Kidney (tissue), 14 donors: Measurements from ENCODE around the gene KHDC4. TPM values are rescaled to one million over a fixed set of nuclear protein-coding genes. Genes with fewer than 3 reads are reported as not detected.

Experiments used
- DNase-seq, 5 donors: peaks; one replicate each; pipeline ENCODE4 v3.0.0-alpha.2; 2013 to 2020
- FAIRE-seq: peaks from 2 replicates; lab custom pipeline; 2012; peaks lifted over from hg19 to GRCh38; lab: Jason Lieb, UNC
- H3K27ac ChIP-seq, 2 donors: one replicate each; pipeline ENCODE4 v1.7.0; 2013; ENCODE audit warnings: low read depth in 2 of 2, low read length in 2 of 2, inconsistent platforms in 1 of 2
- H3K27me3 ChIP-seq: one replicate; pipeline ENCODE4 v1.7.1; 2013; ENCODE audit warnings: low read length, inconsistent platforms; ENCODE audit not compliant: control insufficient read depth, insufficient read depth
- H3K36me3 ChIP-seq, 3 donors: one replicate each; pipeline versions ENCODE4 v1.7.0 to v1.7.1; 2013; ENCODE audit warnings: low read length in 3 of 3, control low read depth in 1 of 3, inconsistent platforms in 1 of 3; ENCODE audit not compliant: insufficient read depth in 3 of 3, control insufficient read depth in 2 of 3
- H3K4me1 ChIP-seq, 3 donors: one replicate each; pipeline versions ENCODE4 v1.7.0 to v1.7.1; 2013; ENCODE audit warnings: low read length in 3 of 3, inconsistent platforms in 1 of 3, low read depth in 1 of 3; ENCODE audit not compliant: control insufficient read depth in 2 of 3, insufficient read depth in 2 of 3
- H3K4me3 ChIP-seq, 3 donors: one replicate each; pipeline versions ENCODE4 v1.7.0 to v1.8.1; 2013; ENCODE audit warnings: low read length in 3 of 3, control low read depth in 1 of 3, inconsistent platforms in 1 of 3
- H3K9ac ChIP-seq, 3 donors: one replicate each; pipeline versions ENCODE4 v1.7.0 to v1.7.1; 2013; ENCODE audit warnings: low read length in 3 of 3, control low read depth in 1 of 3, inconsistent platforms in 1 of 3
- H3K9me3 ChIP-seq, 3 donors: one replicate each; pipeline versions ENCODE4 v1.7.0 to v1.7.1; 2013; ENCODE audit warnings: low read length in 3 of 3, control low read depth in 1 of 3, inconsistent platforms in 1 of 3; ENCODE audit not compliant: control insufficient read depth in 2 of 3, insufficient read depth in 1 of 3
- intact Hi-C: fragments of 100-400 bp; cut with DNase I; formaldehyde crosslinking; loops from one replicate; pipeline ENCODE4 v1.11.1; 2022
- polyA plus RNA-seq: library from polyadenylated mRNA; stranded (reverse); fragments of 350-450 nt; fragmentation: Illumina TruSeq; extraction: RNeasy Lipid Tissue Mini Kit (QIAGEN cat#74804); gene quantifications from one replicate; pipeline ENCODE4 v1.2.3, GENCODE V29; 2014; ENCODE audit warnings: low read depth, low replicate concordance; ENCODE audit not compliant: insufficient read depth
- total RNA-seq: library from RNA; stranded (reverse); fragmentation: NEBNext Ultra II Directional; extraction: Animal tissue kit (Norgen Biotek cat#: 25700); gene quantifications from one replicate; pipeline ENCODE4 v1.2.1, GENCODE V29; 2021
- TF ChIP-seq, protein P1 (sequence below): IDR thresholded peaks from 3 replicates; pipeline ENCODE4 v1.5.1; 2012; ENCODE audit warnings: mild to moderate bottlenecking, moderate library complexity, borderline replicate concordance; ENCODE audit not compliant: insufficient read depth; ENCODE audit errors: extremely low read depth
- donor health status: control.
- donor health status: control.
- donor health status: control.
- donor health status: control.
- donor health status: control.
- donor health status: DM: yes; HTN: yes; CAD: no.
- donor health status: Normal renal cell carcinoma (clear cell type).

KHDC4 gene
- total and polyA plus RNA-seq, 2 donors from 2014 or later = 19.8 to 57.4 TPM

DNA sequence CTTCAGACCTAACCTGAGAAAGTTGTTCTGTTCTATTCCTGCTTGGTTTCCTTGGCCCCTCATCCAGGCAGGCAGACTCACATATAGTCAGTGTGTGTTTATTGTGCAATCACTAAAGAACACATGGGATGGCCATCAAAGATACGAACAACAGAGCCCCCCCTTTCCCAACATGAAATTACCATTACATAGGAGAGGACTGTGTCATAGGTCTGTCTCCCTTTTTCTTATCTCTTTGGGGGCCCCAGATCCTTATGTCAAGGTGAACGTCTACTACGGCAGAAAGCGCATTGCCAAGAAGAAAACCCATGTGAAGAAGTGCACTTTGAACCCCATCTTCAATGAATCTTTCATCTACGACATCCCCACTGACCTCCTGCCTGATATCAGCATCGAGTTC, 53.3 kb downstream of the KHDC4 start:
- intact Hi-C loops = no loop called here
- TF ChIP-seq, protein P1, sequence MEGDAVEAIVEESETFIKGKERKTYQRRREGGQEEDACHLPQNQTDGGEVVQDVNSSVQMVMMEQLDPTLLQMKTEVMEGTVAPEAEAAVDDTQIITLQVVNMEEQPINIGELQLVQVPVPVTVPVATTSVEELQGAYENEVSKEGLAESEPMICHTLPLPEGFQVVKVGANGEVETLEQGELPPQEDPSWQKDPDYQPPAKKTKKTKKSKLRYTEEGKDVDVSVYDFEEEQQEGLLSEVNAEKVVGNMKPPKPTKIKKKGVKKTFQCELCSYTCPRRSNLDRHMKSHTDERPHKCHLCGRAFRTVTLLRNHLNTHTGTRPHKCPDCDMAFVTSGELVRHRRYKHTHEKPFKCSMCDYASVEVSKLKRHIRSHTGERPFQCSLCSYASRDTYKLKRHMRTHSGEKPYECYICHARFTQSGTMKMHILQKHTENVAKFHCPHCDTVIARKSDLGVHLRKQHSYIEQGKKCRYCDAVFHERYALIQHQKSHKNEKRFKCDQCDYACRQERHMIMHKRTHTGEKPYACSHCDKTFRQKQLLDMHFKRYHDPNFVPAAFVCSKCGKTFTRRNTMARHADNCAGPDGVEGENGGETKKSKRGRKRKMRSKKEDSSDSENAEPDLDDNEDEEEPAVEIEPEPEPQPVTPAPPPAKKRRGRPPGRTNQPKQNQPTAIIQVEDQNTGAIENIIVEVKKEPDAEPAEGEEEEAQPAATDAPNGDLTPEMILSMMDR = no peak
- no peaks in the 10 kb centered on the region for H3K36me3 ChIP-seq
- H3K27ac ChIP-seq = no peak overlapping the region
- H3K27me3 ChIP-seq = no peaks in the 10 kb centered on the region
- no peaks in the 10 kb centered on the region for H3K9me3 ChIP-seq
- no peak for DNase-seq
- no peak overlapping the region for H3K4me3 ChIP-seq
- FAIRE-seq = no peak
- no peak overlapping the region for H3K9ac ChIP-seq
- peaks cover 0 to 17% (median 0%) of the 10 kb centered on the region in 3 donors for H3K4me1 ChIP-seq

DNA sequence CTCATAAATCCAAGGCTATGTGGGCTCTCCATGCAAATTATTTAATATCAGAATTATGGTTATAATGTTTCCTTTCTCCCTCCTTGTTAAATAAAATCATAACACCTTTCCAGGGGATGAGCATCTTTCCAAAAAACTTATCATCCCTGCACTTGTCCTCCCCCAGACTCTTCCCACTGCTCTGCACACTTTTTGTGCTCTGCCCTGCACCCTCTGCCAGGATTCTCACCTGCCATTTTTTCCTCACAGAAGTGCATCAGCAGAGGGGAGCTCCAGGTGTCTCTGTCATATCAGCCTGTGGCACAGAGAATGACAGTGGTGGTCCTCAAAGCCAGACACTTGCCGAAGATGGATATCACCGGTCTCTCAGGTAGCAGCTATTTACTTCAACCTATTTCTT, 54.0 kb downstream of the KHDC4 start:
- Histone ChIP-seq H3K9me3 (no peaks in the 10 kb centered on the region), H3K36me3 (no peaks in the 10 kb centered on the region), H3K4me1 (peaks cover 0 to 13% (median 0%) of the 10 kb centered on the region in 3 donors), H3K9ac (no peak overlapping the region), H3K27me3 (no peaks in the 10 kb centered on the region), H3K4me3 (no peak overlapping the region), H3K27ac (no peak overlapping the region)
- TF ChIP-seq, protein P1 = no peak
- no peak for DNase-seq
- intact Hi-C loops = no loop called here
- FAIRE-seq = no peak

DNA sequence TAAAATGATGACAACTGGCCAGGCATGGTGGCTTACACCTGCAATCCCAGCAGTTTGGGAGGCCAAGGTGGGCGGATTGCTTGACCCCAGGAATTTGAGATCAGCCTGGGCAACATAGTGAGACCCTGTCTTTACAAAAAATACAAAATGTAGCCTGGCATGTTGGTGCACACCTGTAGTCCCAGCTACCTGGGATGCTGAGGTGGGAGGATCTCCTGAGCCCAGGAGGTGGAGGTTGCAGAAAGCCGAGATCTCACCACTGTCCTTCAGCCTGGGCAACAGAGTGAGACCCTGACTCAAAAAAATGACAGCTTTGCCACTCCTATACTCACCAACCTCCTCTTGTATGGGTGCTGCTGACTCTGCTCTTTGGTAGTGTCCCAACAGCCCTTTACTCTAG, 56.3 kb downstream of the KHDC4 start:
- FAIRE-seq (no peak), DNase-seq (no peak)
- H3K36me3 ChIP-seq = no peaks in the 10 kb centered on the region
- no peak overlapping the region for H3K4me3 ChIP-seq
- H3K9ac ChIP-seq = no peak overlapping the region
- intact Hi-C loops = no loop called here
- no peak overlapping the region for H3K27ac ChIP-seq
- H3K9me3 ChIP-seq = no peaks in the 10 kb centered on the region
- H3K27me3 ChIP-seq = no peaks in the 10 kb centered on the region
- H3K4me1 ChIP-seq = no peaks in the 10 kb centered on the region
- TF ChIP-seq, protein P1 = no peak

DNA sequence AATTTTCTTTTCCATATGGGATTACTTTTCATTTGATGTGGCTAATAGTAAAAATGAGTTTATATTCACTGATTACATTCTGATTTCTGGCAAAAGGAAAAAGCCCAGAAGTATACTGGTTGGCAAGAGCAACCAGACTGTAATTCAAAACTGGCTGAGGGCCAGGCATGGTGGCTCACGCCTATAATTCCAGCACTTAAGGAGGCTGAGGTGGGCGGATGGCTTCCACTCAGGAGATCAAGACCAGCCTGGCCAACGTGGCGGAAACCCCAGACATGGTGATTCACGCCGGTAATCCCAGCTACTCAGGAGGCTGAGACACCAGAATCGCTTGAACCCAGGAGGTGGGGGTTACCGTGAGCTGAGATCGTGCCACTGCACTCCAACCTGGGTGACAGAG, 60.4 kb downstream of the KHDC4 start:
- no peaks in the 10 kb centered on the region for H3K9me3 ChIP-seq
- H3K27me3 ChIP-seq = no peaks in the 10 kb centered on the region
- no peak overlapping the region for H3K4me3 ChIP-seq
- H3K36me3 ChIP-seq = no peaks in the 10 kb centered on the region
- no peaks in the 10 kb centered on the region for H3K4me1 ChIP-seq
- DNase-seq (no peak), FAIRE-seq (no peak)
- H3K27ac ChIP-seq = no peak overlapping the region
- intact Hi-C loops = no loop called here
- no peak overlapping the region for H3K9ac ChIP-seq
- TF ChIP-seq, protein P1 = no peak
